Activated CD4-positive, alpha-beta T cell treated with anti-CD3 and anti-CD28 coated beads, Interleukin-2, amount 10 ng/mL, durations not matched to agents 7 days and 5 days (primary cell): ENCODE results near the gene STEAP3. TPM values are rescaled to one million over a fixed set of nuclear protein-coding genes. Genes with fewer than 3 reads are reported as not detected.

ENCODE experiments used
- CTCF ChIA-PET: fragments of 350-600 bp; sonication (Branson Sonifier 250); formaldehyde crosslinking; loops from one replicate; lab custom pipeline; 2021; ENCODE audit warnings: antibody characterized with exemption; lab: Charles Lee
- POLR2A ChIA-PET: fragments of 350-600 bp; sonication (Branson Sonifier 250); formaldehyde crosslinking; loops from one replicate; lab custom pipeline; 2021; ENCODE audit warnings: antibody characterized with exemption; lab: Charles Lee
- DNase-seq: peaks from one replicate; pipeline ENCODE4 v3.0.0-alpha.2; 2020
- H3K27ac Mint-ChIP-seq: one replicate; pipeline ENCODE4 v1.8.0; 2021; ENCODE audit warnings: mild to moderate bottlenecking, moderate library complexity, mixed read lengths
- H3K27me3 Mint-ChIP-seq: one replicate; pipeline ENCODE4 v1.8.0; 2021; ENCODE audit warnings: mixed read lengths
- H3K36me3 Mint-ChIP-seq: one replicate; pipeline ENCODE4 v1.8.0; 2021; ENCODE audit warnings: low read depth, mixed read lengths
- H3K4me1 Mint-ChIP-seq: one replicate; pipeline ENCODE4 v1.8.0; 2021; ENCODE audit warnings: mixed read lengths
- H3K4me3 Mint-ChIP-seq: one replicate; pipeline ENCODE4 v1.8.0; 2021; ENCODE audit warnings: mild to moderate bottlenecking, moderate library complexity, mixed read lengths
- H3K9me3 Mint-ChIP-seq: one replicate; pipeline ENCODE4 v1.8.0; 2021; ENCODE audit warnings: mixed read lengths
- total RNA-seq, 2 experiments: library from RNA; stranded (reverse); gene quantifications; one replicate each; pipeline ENCODE4 v1.2.3, GENCODE V29; 2021

The STEAP3 gene
- total RNA-seq, 2 experiments from 2014 or later, result 0.06 TPM; not detected in 1

DNA sequence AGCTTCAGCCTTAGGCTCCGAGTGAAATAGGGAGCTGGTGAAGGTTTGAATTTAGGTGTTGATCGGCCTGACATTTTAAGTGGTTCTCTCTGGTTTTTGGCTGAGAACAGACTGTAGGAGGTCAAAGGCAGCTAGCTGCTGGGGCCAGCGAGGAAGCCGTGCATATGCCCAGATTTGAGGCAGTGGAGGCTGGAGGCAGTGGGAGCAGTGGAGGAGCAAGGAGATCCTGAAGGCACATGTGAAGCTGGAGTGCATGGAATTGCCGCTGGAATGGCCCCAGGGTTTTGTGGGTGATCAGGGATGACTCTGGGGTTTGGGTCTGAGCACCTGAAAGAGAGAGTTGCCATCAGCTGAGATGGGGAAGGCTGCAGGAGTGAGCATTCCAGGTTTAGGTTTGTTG is 25.1 kb downstream of the STEAP3 start:
- Mint-ChIP-seq H3K27me3 (no peaks in the 10 kb centered on the region), H3K4me3 (no peak overlapping the region), H3K36me3 (no peaks in the 10 kb centered on the region), H3K4me1 (no peaks in the 10 kb centered on the region), H3K27ac (no peak overlapping the region), H3K9me3 (no peaks in the 10 kb centered on the region)
- no peak for DNase-seq
- CTCF ChIA-PET, result interaction anchor here (0.6 kb wide), 1 partner anchor 358 kb away, joined by 3 read pairs; no protein-coding TSS in a partner anchor
- POLR2A ChIA-PET, result no interaction called here

DNA sequence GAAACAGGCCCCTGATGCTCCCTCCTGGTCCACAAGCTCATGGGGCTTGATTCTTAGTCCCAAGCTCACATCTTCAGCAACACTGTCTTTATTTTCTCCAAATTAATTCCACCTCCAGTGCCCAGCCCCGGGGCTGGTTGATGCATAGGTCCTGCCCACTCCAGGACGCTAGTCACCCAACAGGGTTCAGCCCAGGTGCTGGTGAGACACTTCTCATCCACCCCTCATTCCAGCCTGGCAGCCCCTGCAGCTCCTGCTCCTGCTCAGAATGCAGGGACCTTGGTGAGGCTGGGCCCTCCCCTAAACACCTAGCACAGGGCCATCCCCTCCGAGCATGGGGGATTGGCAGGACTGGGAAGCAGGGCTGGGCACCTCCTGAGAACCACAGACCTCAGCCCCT is 25.7 kb downstream of the STEAP3 start:
- no peak overlapping the region for H3K4me3 Mint-ChIP-seq
- H3K9me3 Mint-ChIP-seq, result no peaks in the 10 kb centered on the region
- no peaks in the 10 kb centered on the region for H3K4me1 Mint-ChIP-seq
- H3K27me3 Mint-ChIP-seq, result no peaks in the 10 kb centered on the region
- DNase-seq, result no peak
- ChIA-PET CTCF (no interaction called here), POLR2A (no interaction called here)
- no peaks in the 10 kb centered on the region for H3K36me3 Mint-ChIP-seq
- H3K27ac Mint-ChIP-seq, result no peak overlapping the region

GRCh38 chr2:119249855-119250717 is 26.5 kb downstream of the STEAP3 start:
- Mint-ChIP-seq H3K4me1 (no peaks in the 10 kb centered on the region), H3K4me3 (no peak overlapping the region), H3K9me3 (no peaks in the 10 kb centered on the region), H3K27me3 (no peaks in the 10 kb centered on the region), H3K27ac (no peak overlapping the region), H3K36me3 (no peaks in the 10 kb centered on the region)
- POLR2A ChIA-PET, result no interaction called here
- no peak for DNase-seq
- CTCF ChIA-PET, result no interaction called here

GRCh38 chr2:119250718-119251290 is 27.2 kb downstream of the STEAP3 start:
- no peaks in the 10 kb centered on the region for H3K27me3 Mint-ChIP-seq
- no peaks in the 10 kb centered on the region for H3K9me3 Mint-ChIP-seq
- DNase-seq, result no peak
- ChIA-PET POLR2A (no interaction called here), CTCF (no interaction called here)
- no peaks in the 10 kb centered on the region for H3K36me3 Mint-ChIP-seq
- H3K4me1 Mint-ChIP-seq, result no peaks in the 10 kb centered on the region
- no peak overlapping the region for H3K27ac Mint-ChIP-seq
- H3K4me3 Mint-ChIP-seq, result no peak overlapping the region

DNA sequence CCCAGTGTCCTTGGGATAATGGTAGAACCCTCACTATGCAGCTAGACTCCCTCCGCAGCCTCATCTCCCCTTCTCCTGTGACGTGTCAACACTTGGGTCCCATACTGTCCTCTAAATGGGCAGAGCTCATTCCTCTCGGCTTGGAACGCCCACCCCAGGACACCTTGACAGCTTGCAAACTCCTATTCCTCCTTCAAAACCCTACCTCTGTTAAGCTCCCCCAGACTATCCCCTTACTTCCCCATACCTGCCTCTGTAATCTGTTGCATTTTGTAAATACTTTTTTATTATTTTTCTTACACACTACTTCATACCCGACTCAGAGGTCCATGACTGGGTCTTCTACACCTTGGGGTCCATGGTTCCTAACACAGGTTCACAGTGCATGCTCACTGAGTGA is 28.0 kb downstream of the STEAP3 start:
- CTCF ChIA-PET, result no interaction called here
- H3K9me3 Mint-ChIP-seq, result no peaks in the 10 kb centered on the region
- no peak overlapping the region for H3K27ac Mint-ChIP-seq
- no peak for DNase-seq
- H3K4me1 Mint-ChIP-seq, result no peaks in the 10 kb centered on the region
- POLR2A ChIA-PET, result no interaction called here
- H3K4me3 Mint-ChIP-seq, result no peak overlapping the region
- H3K36me3 Mint-ChIP-seq, result no peaks in the 10 kb centered on the region
- H3K27me3 Mint-ChIP-seq, result no peaks in the 10 kb centered on the region

- ChIA-PET CTCF (interaction anchor here (1.5 kb wide), 1 partner anchor 14 kb away, joined by 3 read pairs; no protein-coding TSS in a partner anchor), POLR2A (interaction anchor here (0.7 kb wide), 1 partner anchor 135 kb away, joined by 3 read pairs; no protein-coding TSS in a partner anchor)
- DNase-seq, result no peak
- no peak overlapping the region for H3K27ac Mint-ChIP-seq
- no peak overlapping the region for H3K4me3 Mint-ChIP-seq
- H3K36me3 Mint-ChIP-seq, result no peaks in the 10 kb centered on the region
- H3K4me1 Mint-ChIP-seq, result no peaks in the 10 kb centered on the region
- H3K9me3 Mint-ChIP-seq, result no peaks in the 10 kb centered on the region
- H3K27me3 Mint-ChIP-seq, result no peaks in the 10 kb centered on the region
These were observed 28.8 kb downstream of the STEAP3 start for GRCh38 chr2:119252186-119253113.

DNA sequence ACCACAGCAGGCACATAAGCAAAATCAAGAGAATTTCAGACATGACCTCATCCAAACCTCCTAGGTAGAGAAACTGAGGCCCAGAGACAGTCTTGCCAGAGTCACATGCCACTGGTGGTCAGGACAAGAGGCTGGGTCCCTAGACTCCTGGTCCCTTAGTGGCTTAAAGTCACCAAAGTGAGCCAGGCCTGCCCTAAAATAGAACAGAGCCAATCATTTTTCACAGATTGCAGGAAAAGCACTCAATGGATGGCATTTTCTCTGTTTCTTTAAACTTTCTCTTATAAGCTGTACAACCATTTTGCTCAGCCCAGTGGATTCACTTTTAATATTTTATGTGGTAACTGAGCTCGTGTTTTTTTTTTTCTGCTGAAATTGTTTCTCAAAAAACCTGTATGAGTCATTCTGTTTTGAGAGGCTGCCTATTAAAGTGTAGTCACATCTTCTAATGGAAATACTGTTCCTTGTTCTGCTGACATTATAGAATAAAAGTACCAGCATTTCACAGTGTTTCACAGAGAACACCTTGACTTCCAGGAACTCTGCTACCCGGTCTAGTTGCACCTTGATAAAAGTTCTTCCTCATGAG is 29.6 kb downstream of the STEAP3 start:
- H3K27ac Mint-ChIP-seq, result no peak overlapping the region
- H3K4me3 Mint-ChIP-seq, result no peak overlapping the region
- CTCF ChIA-PET, result interaction anchor here (1.5 kb wide), 1 partner anchor 13 kb away, joined by 3 read pairs; no protein-coding TSS in a partner anchor

DNA sequence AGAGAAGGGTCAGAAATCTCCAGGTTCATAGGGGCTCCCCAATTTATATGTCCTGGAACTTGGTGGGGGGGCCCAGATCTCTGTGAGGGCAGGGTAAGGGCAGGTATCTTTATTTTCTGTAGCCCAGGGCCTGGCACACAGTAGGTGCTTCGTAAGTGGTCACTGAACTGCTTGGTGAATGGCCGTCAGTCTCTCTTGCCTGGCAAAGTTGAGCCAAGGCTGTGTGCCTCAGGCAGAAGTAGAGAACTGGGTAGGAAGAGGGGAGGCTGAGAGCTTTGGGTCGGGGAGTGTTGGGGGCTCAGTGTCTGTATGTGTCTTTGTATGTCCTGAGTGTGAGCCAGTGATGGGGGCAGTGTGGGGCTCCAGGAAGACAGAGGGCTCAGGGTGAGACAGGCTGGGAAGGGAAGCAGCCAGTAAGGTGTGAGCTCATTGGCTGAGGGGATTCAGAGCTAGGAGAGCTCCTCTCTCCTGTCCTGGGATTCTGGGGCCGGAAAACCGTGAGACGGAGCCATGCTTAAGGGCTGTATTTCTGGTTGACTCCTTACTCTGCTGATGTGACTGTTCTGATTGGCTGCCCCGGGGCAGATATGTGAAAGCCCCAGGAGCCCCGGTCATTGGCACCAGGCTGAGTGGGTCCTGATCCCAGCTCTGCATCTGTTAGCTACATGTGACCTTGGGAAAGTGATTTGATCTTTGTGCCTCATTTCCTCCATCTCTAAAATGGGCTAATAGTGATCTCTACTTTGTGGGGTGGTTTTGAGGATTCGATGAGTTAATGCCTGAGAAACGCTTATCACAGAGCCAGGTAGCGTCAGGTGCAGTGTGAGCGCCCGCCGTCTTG is 30.3 kb downstream of the STEAP3 start:
- CTCF ChIA-PET, result interaction anchor here (0.6 to 1.5 kb wide), 2 partner anchors 13 to 526 kb away, joined by 3 read pairs; no protein-coding TSS in a partner anchor
- no peaks in the 10 kb centered on the region for H3K27me3 Mint-ChIP-seq
- H3K27ac Mint-ChIP-seq, result no peak overlapping the region
- DNase-seq, result no peak
- POLR2A ChIA-PET, result no interaction called here
- H3K9me3 Mint-ChIP-seq, result no peaks in the 10 kb centered on the region
- no peak overlapping the region for H3K4me3 Mint-ChIP-seq
- H3K36me3 Mint-ChIP-seq, result no peaks in the 10 kb centered on the region
- no peaks in the 10 kb centered on the region for H3K4me1 Mint-ChIP-seq

More for the DNA sequence above, 29.6 kb downstream of the STEAP3 start:
- no peaks in the 10 kb centered on the region for H3K4me1 Mint-ChIP-seq
- H3K36me3 Mint-ChIP-seq, result no peaks in the 10 kb centered on the region
- H3K9me3 Mint-ChIP-seq, result no peaks in the 10 kb centered on the region
- DNase-seq, result no peak
- no peaks in the 10 kb centered on the region for H3K27me3 Mint-ChIP-seq
- POLR2A ChIA-PET, result interaction anchor here (0.7 kb wide), 1 partner anchor 134 kb away, joined by 3 read pairs; no protein-coding TSS in a partner anchor

- H3K27me3 Mint-ChIP-seq, result no peaks in the 10 kb centered on the region
- ChIA-PET CTCF (no interaction called here), POLR2A (no interaction called here)
- H3K9me3 Mint-ChIP-seq, result no peaks in the 10 kb centered on the region
- H3K4me3 Mint-ChIP-seq, result no peak overlapping the region
- DNase-seq, result no peak
- no peak overlapping the region for H3K27ac Mint-ChIP-seq
- no peaks in the 10 kb centered on the region for H3K4me1 Mint-ChIP-seq
- H3K36me3 Mint-ChIP-seq, result no peaks in the 10 kb centered on the region
These were observed 31.0 kb downstream of the STEAP3 start for GRCh38 chr2:119254601-119255080.

GRCh38 chr2:119255760-119256581 is 32.3 kb downstream of the STEAP3 start:
- Mint-ChIP-seq H3K36me3 (no peaks in the 10 kb centered on the region), H3K4me1 (no peaks in the 10 kb centered on the region), H3K27ac (no peak overlapping the region), H3K9me3 (no peaks in the 10 kb centered on the region), H3K27me3 (no peaks in the 10 kb centered on the region), H3K4me3 (no peak overlapping the region)
- ChIA-PET CTCF (interaction anchor here (0.7 kb wide), 1 partner anchor 374 kb away, joined by 3 read pairs; no protein-coding TSS in a partner anchor), POLR2A (interaction anchor here (0.6 kb wide), 1 partner anchor 223 kb away, joined by 3 read pairs; no protein-coding TSS in a partner anchor)
- DNase-seq, result no peak

DNA sequence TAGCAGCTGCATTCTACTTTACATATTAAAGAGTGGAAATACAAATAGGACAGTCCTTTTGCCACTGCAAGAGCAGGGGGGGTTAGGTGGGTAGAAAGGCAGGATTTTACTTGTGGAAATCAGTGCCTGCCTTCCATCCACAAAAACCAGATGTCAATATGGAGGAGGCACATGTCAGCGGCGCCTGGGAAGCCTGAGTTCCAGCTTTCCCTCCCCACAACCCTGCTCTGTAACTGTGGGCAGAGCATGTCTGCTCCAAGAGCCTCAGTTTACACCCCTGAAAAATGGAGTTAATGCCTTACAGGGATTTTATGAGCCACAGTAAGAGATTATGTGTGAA is 32.9 kb downstream of the STEAP3 start:
- H3K27ac Mint-ChIP-seq, result no peak overlapping the region
- no peak for DNase-seq
- no peak overlapping the region for H3K4me3 Mint-ChIP-seq
- ChIA-PET CTCF (no interaction called here), POLR2A (no interaction called here)
- no peaks in the 10 kb centered on the region for H3K27me3 Mint-ChIP-seq
- no peaks in the 10 kb centered on the region for H3K36me3 Mint-ChIP-seq
- no peaks in the 10 kb centered on the region for H3K9me3 Mint-ChIP-seq
- H3K4me1 Mint-ChIP-seq, result no peaks in the 10 kb centered on the region
